Stomach (tissue), 4 donors: Measurements from ENCODE around the gene ATP1A1.

Experiments
- EP300 ChIP-seq: sonication (generic); formaldehyde crosslinking; IDR thresholded peaks from one replicate; pipeline ENCODE4 v1.6.1; 2017; ENCODE audit warnings: antibody characterized with exemption
- POLR2A ChIP-seq, 4 donors: fragments of 450-650 bp; IDR thresholded peaks; one replicate each; pipeline ENCODE4 v1.6.1; 2016; ENCODE audit warnings: antibody characterized with exemption in 4 of 4, control low read depth in 2 of 4, mild to moderate bottlenecking in 1 of 4, moderate library complexity in 1 of 4
- TF ChIP-seq, protein P1 (sequence below), 7 experiments: fragments of 450-650 bp in 4 of 7; fragments of 200-600 bp in 3 of 7; sonication (generic) in 3 of 7; IDR thresholded peaks; one replicate each; pipeline ENCODE4 v1.5.1; 2016 to 2019; ENCODE audit warnings: antibody characterized with exemption in 7 of 7, control low read depth in 2 of 7, mild to moderate bottlenecking in 1 of 7

DNA sequence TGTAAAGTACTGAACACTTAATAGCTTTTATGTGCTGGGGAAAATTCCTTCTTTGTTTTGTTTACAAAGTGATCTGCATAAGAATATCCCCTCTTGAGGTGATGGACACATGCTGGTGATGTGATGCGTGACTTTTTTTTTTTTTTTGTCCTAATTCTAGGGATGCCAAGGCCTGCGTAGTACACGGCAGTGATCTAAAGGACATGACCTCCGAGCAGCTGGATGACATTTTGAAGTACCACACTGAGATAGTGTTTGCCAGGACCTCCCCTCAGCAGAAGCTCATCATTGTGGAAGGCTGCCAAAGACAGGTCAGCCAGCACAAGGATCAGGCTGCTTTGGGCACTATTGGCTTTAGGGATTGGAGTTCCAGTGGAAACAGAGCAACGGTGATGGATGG, 24.7 kb downstream of the ATP1A1 start:
- TF ChIP-seq, protein P1, sequence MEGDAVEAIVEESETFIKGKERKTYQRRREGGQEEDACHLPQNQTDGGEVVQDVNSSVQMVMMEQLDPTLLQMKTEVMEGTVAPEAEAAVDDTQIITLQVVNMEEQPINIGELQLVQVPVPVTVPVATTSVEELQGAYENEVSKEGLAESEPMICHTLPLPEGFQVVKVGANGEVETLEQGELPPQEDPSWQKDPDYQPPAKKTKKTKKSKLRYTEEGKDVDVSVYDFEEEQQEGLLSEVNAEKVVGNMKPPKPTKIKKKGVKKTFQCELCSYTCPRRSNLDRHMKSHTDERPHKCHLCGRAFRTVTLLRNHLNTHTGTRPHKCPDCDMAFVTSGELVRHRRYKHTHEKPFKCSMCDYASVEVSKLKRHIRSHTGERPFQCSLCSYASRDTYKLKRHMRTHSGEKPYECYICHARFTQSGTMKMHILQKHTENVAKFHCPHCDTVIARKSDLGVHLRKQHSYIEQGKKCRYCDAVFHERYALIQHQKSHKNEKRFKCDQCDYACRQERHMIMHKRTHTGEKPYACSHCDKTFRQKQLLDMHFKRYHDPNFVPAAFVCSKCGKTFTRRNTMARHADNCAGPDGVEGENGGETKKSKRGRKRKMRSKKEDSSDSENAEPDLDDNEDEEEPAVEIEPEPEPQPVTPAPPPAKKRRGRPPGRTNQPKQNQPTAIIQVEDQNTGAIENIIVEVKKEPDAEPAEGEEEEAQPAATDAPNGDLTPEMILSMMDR (IDR thresholded peaks at IDR 0.05), result no peak
- TF ChIP-seq EP300 (no peak), POLR2A (IDR thresholded peaks at IDR 0.05) (no peak)
